H1 (cell line): ENCODE data around the gene NGEF. TPM values are rescaled to one million over a fixed set of nuclear protein-coding genes. Genes with fewer than 3 reads are reported as not detected.

Experiments used
- CTCF ChIA-PET: fragments of 300-600 bp; sonication (Branson Sonifier 250); formaldehyde crosslinking; loops from one replicate; lab custom pipeline; 2021; ENCODE audit not compliant: partially characterized antibody; lab: Charles Lee
- POLR2A ChIA-PET: fragments of 300-600 bp; sonication (Branson Sonifier 250); formaldehyde crosslinking; loops from one replicate; lab custom pipeline; 2021; ENCODE audit warnings: inconsistent platforms; ENCODE audit not compliant: partially characterized antibody; lab: Charles Lee
- DNase-seq, 2 experiments: peaks; one replicate each; pipeline versions ENCODE4 v3.0.0 to v3.0.0-alpha.2; 2010 to 2022; ENCODE audit warnings: low spot score in 2 of 2, low read depth in 1 of 2, mixed read lengths in 1 of 2
- FAIRE-seq: peaks from 2 replicates; lab custom pipeline; 2011; peaks lifted over from hg19 to GRCh38; lab: Jason Lieb, UNC
- H2AFZ ChIP-seq: 2 replicates; pipeline ENCODE4 v1.8.1; 2012; ENCODE audit warnings: low read length, inconsistent platforms
- H2AK5ac ChIP-seq: 2 replicates; pipeline ENCODE4 v1.6.1; 2013; ENCODE audit warnings: low read depth, low read length
- H2BK120ac ChIP-seq: replicated peaks from 2 replicates; pipeline ENCODE3; 2013; ENCODE audit warnings: low read depth, low read length, inconsistent platforms
- H2BK12ac ChIP-seq: 2 replicates; pipeline ENCODE4 v1.6.1; 2013; ENCODE audit warnings: low read depth, low read length
- H2BK15ac ChIP-seq: 2 replicates; pipeline ENCODE4 v1.6.1; 2013; ENCODE audit warnings: low read length
- H2BK20ac ChIP-seq: 2 replicates; pipeline ENCODE4 v1.6.1; 2013; ENCODE audit warnings: low read length
- H2BK5ac ChIP-seq: 2 replicates; pipeline ENCODE4 v1.6.1; 2013; ENCODE audit warnings: low read depth, low read length
- H3K14ac ChIP-seq: 2 replicates; pipeline ENCODE4 v1.6.1; 2013; ENCODE audit warnings: inconsistent platforms; ENCODE audit not compliant: insufficient read length
- H3K18ac ChIP-seq: 2 replicates; pipeline ENCODE4 v1.6.1; 2013; ENCODE audit warnings: low read length; ENCODE audit errors: extremely low read depth
- H3K23ac ChIP-seq: 2 replicates; pipeline ENCODE4 v1.6.1; 2013; ENCODE audit warnings: inconsistent platforms; ENCODE audit not compliant: insufficient read length
- H3K23me2 ChIP-seq: 2 replicates; pipeline ENCODE4 v1.6.1; 2013; ENCODE audit warnings: low read depth, low read length
- H3K27ac ChIP-seq: 2 replicates; pipeline ENCODE4 v1.6.1; 2011; ENCODE audit warnings: low read depth, low read length, inconsistent platforms
- H3K27me3 ChIP-seq, 4 experiments: replicated peaks in 1 of 4; 1 replicate in 1 of 4; 2 replicates in 3 of 4; pipeline versions ENCODE4 v1.6.1 to v1.8.1; 2011 to 2013; ENCODE audit warnings: low read length in 3 of 4, mild to moderate bottlenecking in 3 of 4, inconsistent platforms in 2 of 4, mixed read lengths in 2 of 4, moderate library complexity in 1 of 4; ENCODE audit not compliant: control insufficient read depth in 3 of 4, insufficient read depth in 3 of 4; ENCODE audit errors: extremely low read depth in 1 of 4
- H3K36me3 ChIP-seq, 4 experiments: 2 replicates each; pipeline versions ENCODE4 v1.6.1 to v1.8.1; 2011 to 2013; ENCODE audit warnings: mild to moderate bottlenecking in 4 of 4, low read length in 3 of 4, moderate library complexity in 2 of 4, control low read depth in 1 of 4, inconsistent platforms in 1 of 4; ENCODE audit not compliant: insufficient read depth in 4 of 4, control insufficient read depth in 2 of 4
- H3K4ac ChIP-seq: replicated peaks from 2 replicates; pipeline ENCODE3; 2013; ENCODE audit warnings: low read length, low read depth, mixed read lengths, inconsistent platforms; ENCODE audit not compliant: insufficient read length
- H3K4me1 ChIP-seq, 4 experiments: replicated peaks in 1 of 4; 1 replicate in 1 of 4; 2 replicates in 3 of 4; pipeline versions ENCODE4 v1.6.1 to v1.8.1; 2011 to 2013; ENCODE audit warnings: low read length in 3 of 4, inconsistent platforms in 2 of 4, mixed read lengths in 1 of 4; ENCODE audit not compliant: insufficient read depth in 4 of 4, control insufficient read depth in 3 of 4
- H3K4me2 ChIP-seq, 2 experiments: 2 replicates each; pipeline versions ENCODE4 v1.6.1 to v1.8.1; 2011 to 2013; ENCODE audit warnings: low read depth in 2 of 2, low read length in 2 of 2, control low read depth in 1 of 2, inconsistent platforms in 1 of 2, mild to moderate bottlenecking in 1 of 2; ENCODE audit not compliant: insufficient read depth in 1 of 2
- H3K4me3 ChIP-seq, 4 experiments: fragments of 200-600, 300-600 bp in 1 of 4; sonication (generic), shearing (Covaris generic), sonication (Bioruptor Twin) in 1 of 4; 2 replicates each; pipeline versions ENCODE4 v1.5.1 to v1.8.1; 2011 to 2016; ENCODE audit warnings: low read length in 4 of 4, low read depth in 3 of 4, control low read depth in 2 of 4, inconsistent platforms in 2 of 4, mild to moderate bottlenecking in 2 of 4, mixed read lengths in 1 of 4, moderate library complexity in 1 of 4; ENCODE audit not compliant: insufficient read depth in 2 of 4; ENCODE audit errors: extremely low read depth in 1 of 4
- H3K56ac ChIP-seq: replicated peaks from 2 replicates; pipeline ENCODE3; 2013; ENCODE audit warnings: low read depth, mild to moderate bottlenecking, mixed read lengths, low read length, inconsistent platforms; ENCODE audit not compliant: insufficient read length
- H3K79me1 ChIP-seq: 2 replicates; pipeline ENCODE4 v1.6.1; 2013; ENCODE audit warnings: low read depth, low read length, control low read depth
- H3K79me2 ChIP-seq, 2 experiments: 2 replicates each; pipeline versions ENCODE4 v1.6.1 to v1.8.1; 2012 to 2013; ENCODE audit warnings: low read length in 2 of 2, mild to moderate bottlenecking in 2 of 2, inconsistent platforms in 1 of 2; ENCODE audit not compliant: insufficient read depth in 2 of 2, control insufficient read depth in 1 of 2
- H3K9ac ChIP-seq, 4 experiments: replicated peaks in 1 of 4; 1 replicate in 1 of 4; 2 replicates in 3 of 4; pipeline versions ENCODE4 v1.6.1 to v1.8.1; 2011 to 2013; ENCODE audit warnings: low read depth in 3 of 4, low read length in 3 of 4, control low read depth in 2 of 4, mild to moderate bottlenecking in 2 of 4, moderate library complexity in 2 of 4, inconsistent platforms in 1 of 4; ENCODE audit errors: extremely low read depth in 1 of 4
- H3K9me3 ChIP-seq, 2 experiments: 2 replicates each; pipeline versions ENCODE4 v1.6.1 to v1.8.1; 2012 to 2013; ENCODE audit warnings: mild to moderate bottlenecking in 2 of 2, moderate library complexity in 2 of 2, control low read depth in 1 of 2, inconsistent platforms in 1 of 2, low read depth in 1 of 2, low read length in 1 of 2, mixed read lengths in 1 of 2; ENCODE audit not compliant: insufficient read depth in 2 of 2
- H4K20me1 ChIP-seq, 2 experiments: replicated peaks in 1 of 2; 2 replicates each; pipeline versions ENCODE3 to v1.8.1; 2011 to 2013; ENCODE audit warnings: inconsistent platforms in 2 of 2, low read length in 2 of 2, mild to moderate bottlenecking in 1 of 2; ENCODE audit not compliant: insufficient read depth in 2 of 2, control insufficient read depth in 1 of 2
- H4K5ac ChIP-seq: 2 replicates; pipeline ENCODE4 v1.6.1; 2013; ENCODE audit warnings: low read length, low read depth, mixed read lengths, inconsistent platforms; ENCODE audit not compliant: insufficient read length
- H4K8ac ChIP-seq: 2 replicates; pipeline ENCODE4 v1.8.0; 2013; ENCODE audit warnings: mild to moderate bottlenecking, moderate library complexity, low read length, inconsistent platforms; ENCODE audit not compliant: insufficient read depth; ENCODE audit errors: extremely low read depth
- H4K91ac ChIP-seq: replicated peaks from 2 replicates; pipeline ENCODE3; 2013; ENCODE audit warnings: low read length, mixed read lengths, inconsistent platforms; ENCODE audit not compliant: insufficient read length
- BACH1 ChIP-seq: IDR thresholded peaks from 2 replicates; pipeline ENCODE4 v1.6.1; 2012; ENCODE audit warnings: low read length, improper control_type of control experiment
- CBX8 ChIP-seq: fragments of 300-800, 300-1000 bp; sonication (generic); IDR thresholded peaks from 2 replicates; pipeline ENCODE4 v1.7.1; 2016; ENCODE audit warnings: low read depth, low read length, borderline replicate concordance
- JUN ChIP-seq: IDR thresholded peaks from 2 replicates; pipeline ENCODE4 v1.6.1; 2011; ENCODE audit warnings: low read depth, mild to moderate bottlenecking, improper control_type of control experiment, low read length
- KDM4A ChIP-seq: IDR thresholded peaks from one replicate; pipeline ENCODE4 v1.7.1; 2012; ENCODE audit warnings: low read depth, mild to moderate bottlenecking, moderate library complexity, low read length, inconsistent platforms; ENCODE audit not compliant: severe bottlenecking
- POLR2AphosphoS5 ChIP-seq: IDR thresholded peaks from 2 replicates; pipeline ENCODE4 v1.6.1; 2011; ENCODE audit warnings: low read depth, low read length
- RXRA ChIP-seq: IDR thresholded peaks from 2 replicates; pipeline ENCODE4 v1.6.1; 2011; ENCODE audit warnings: low read depth, mild to moderate bottlenecking, low read length, moderate library complexity; ENCODE audit not compliant: insufficient read depth
- SP2 ChIP-seq: IDR thresholded peaks from 2 replicates; pipeline ENCODE4 v1.6.1; 2012; ENCODE audit warnings: mild to moderate bottlenecking, low read length, inconsistent platforms
- TAF7 ChIP-seq: optimal IDR thresholded peaks from 2 replicates; pipeline ENCODE3; 2011; ENCODE audit warnings: low read depth, mild to moderate bottlenecking, inconsistent platforms, low read length, moderate library complexity, borderline replicate concordance
- WGBS, 2 experiments: shearing (Covaris generic) in 1 of 2; methylation state at CpG; one replicate each; pipeline versions ENCODE4 v1.1.6 to v1.1.7; 2013 to 2015; ENCODE audit warnings: low lambda C conversion rate in 2 of 2, mixed read lengths in 2 of 2, inconsistent platforms in 1 of 2, low coverage in 1 of 2, missing lambda C conversion rate in 1 of 2; ENCODE audit not compliant: insufficient replicate concordance in 2 of 2, insufficient coverage in 1 of 2, insufficient read length in 1 of 2; ENCODE audit errors: extremely low coverage in 1 of 2, missing lambda C conversion rate in 1 of 2; 5-methylcytosine and 5-hydroxymethylcytosine counted together
- polyA plus RNA-seq, 7 experiments: library from polyadenylated mRNA; depleted of rRNA in 3 of 7; stranded (reverse) in 5 of 7; unstranded in 2 of 7; fragments of >200 nt in 5 of 7; fragments of 200-250 nt in 2 of 7; gene quantifications; 1 replicate in 5 of 7; 2 replicates in 1 of 7; 4 replicates in 1 of 7; pipeline versions ENCODE4 v1.2.1 to v1.2.3, GENCODE V29; 2011 to 2013; ENCODE audit warnings: missing spikeins in 2 of 7, mixed read lengths in 2 of 7
- total RNA-seq: library from RNA; stranded (reverse); fragmentation: NEBNext Ultra II Directional; extraction: Animal tissue kit (Norgen Biotek cat#: 25700); gene quantifications from 2 replicates; pipeline ENCODE4 v1.2.1, GENCODE V29; 2021
- TF ChIP-seq, protein P1 (sequence below): IDR thresholded peaks from 2 replicates; pipeline ENCODE4 v1.6.1; 2012; ENCODE audit warnings: inconsistent platforms

NGEF gene
- total and polyA plus RNA-seq, 2 of the 8 experiments (the other 6 are each of a cell fraction or from before 2014, with no cell fraction given) = 2.7 to 3.2 TPM

DNA sequence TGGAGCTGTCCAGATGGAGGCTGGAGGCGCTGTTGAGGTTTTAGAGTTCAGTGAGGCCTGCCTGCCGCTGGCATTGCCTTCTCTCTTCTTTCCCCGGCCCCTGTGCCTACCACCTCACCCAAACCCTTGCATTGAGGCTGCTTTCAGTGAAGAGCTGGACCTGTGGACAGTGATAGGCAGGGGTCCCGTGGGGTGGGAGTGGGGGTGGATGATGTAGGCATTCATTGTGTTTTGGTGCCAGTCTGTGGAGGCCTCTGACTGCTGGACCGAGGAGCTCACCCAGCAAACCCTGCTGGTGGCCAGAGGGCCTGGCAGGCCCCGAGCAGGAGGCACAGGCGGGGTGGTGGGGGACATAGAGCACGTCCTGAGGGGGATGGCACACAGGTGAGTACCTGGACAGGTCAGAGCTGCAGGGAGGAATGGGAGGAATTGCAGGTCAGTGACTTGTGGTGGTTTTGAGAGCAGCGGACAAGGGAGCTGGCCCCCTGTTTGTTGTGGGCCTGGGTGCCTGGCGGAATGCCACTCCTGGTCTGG is 35.6 kb downstream of the NGEF start:
- Histone ChIP-seq H3K4me2 (no peak overlapping the region), H2BK15ac (no peak overlapping the region), H2AK5ac (no peak overlapping the region; the same call in 1 of the 2 replicates), H3K27me3 (no peaks in the 10 kb centered on the region), H4K20me1 (no peaks in the 10 kb centered on the region), H3K56ac (no peak overlapping the region), H2BK12ac (no peak overlapping the region), H4K8ac (no peak overlapping the region), H3K23me2 (no peaks in the 10 kb centered on the region), H3K9me3 (no peaks in the 10 kb centered on the region), H3K23ac (no peak overlapping the region), H4K91ac (no peak overlapping the region), H2BK20ac (no peak overlapping the region), H3K4ac (no peak overlapping the region), H3K79me1 (no peaks in the 10 kb centered on the region), H3K4me1 (peaks cover 0 to 9% (median 3%) of the 10 kb centered on the region in 4 experiments; a peak in 3 of 7 replicates)
- WGBS, 2 experiments = 93% methylated on average over 6 of the region's 10 CpGs; no CpG with 5 or more reads in 1 of the 2 experiments
- no peak for FAIRE-seq
- no peak for DNase-seq
- TF ChIP-seq SP2 (no peak), JUN (no peak), POLR2AphosphoS5 (no peak), TAF7 (no peak), KDM4A (no peak), RXRA (no peak), BACH1 (no peak), CBX8 (no peak)
- TF ChIP-seq, protein P1, sequence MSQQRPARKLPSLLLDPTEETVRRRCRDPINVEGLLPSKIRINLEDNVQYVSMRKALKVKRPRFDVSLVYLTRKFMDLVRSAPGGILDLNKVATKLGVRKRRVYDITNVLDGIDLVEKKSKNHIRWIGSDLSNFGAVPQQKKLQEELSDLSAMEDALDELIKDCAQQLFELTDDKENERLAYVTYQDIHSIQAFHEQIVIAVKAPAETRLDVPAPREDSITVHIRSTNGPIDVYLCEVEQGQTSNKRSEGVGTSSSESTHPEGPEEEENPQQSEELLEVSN = no peak
- TF ChIP-seq, all 59 proteins: peak for 0
- Histone ChIP-seq H2BK5ac (no peak overlapping the region; the same call in 1 of the 2 replicates), H3K27ac (no peak overlapping the region), H3K18ac (no peak overlapping the region), H3K36me3 (no peaks in the 10 kb centered on the region), H3K79me2 (no peaks in the 10 kb centered on the region), H3K4me3 (no peak overlapping the region), H3K9ac (no peak overlapping the region), H2AFZ (no peak overlapping the region), H3K14ac (no peak overlapping the region), H4K5ac (no peak overlapping the region), H2BK120ac (no peak overlapping the region)
- ChIA-PET CTCF (interaction anchor here (0.5 to 10.9 kb wide), 9 partner anchors 8 to 257 kb away, joined by 3 to 70 read pairs (median 4); partner anchors contain the start of genes INPP5D and NEU2), POLR2A (no interaction called here)
